ENCODE measurements around the gene GBGT1. TPM values are rescaled to one million over a fixed set of nuclear protein-coding genes. Genes with fewer than 3 reads are reported as not detected.

Gene GBGT1
- total RNA-seq, 2 donors from 2014 or later, result 2.2 to 2.3 TPM

DNA sequence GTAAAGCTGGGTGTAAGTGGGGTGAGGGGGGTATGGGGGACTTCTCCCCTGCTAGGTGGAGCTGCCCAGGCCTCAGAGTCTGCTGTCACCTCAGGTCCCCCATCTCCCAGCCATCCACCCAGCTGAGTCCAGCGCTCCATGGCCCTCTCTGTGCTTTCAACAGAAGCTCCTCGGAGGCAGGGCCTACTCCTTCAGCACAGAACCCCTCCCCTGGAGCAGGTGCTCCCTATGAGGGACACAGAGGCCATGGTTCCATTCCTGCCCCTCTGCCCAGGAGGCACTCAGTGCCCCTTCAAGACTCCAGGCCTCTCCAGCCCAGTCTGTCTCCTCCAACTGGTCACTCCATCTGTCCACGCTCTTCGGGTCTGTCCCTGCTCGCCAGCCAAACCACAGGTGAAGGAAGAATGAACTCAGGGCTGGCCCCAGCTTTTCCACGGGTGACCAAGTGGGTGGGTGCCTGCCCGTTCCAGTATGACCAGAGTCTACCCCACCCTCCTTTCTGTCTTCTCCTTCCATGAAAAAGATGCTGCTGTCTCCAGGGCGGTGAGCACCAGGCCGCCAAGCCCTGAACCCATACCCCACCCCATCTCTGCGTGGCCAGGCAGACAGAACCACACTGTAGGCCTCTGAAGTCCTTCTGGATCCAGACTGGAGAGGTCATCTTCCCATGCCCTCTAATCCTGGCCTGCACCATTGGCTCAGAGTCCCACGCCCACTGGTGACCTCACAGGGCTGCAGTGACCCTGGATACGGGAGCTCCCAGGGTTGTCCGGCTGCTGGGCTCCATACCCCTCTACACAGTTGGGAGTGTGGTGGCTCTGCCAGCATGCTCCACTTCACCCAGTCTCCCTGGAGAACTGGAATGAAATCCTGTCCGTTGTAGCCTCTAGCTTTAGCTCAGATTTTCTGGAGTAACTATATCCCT lies 11.9 kb downstream of the GBGT1 start:
- Mint-ChIP-seq H3K4me3 (peak overlapping the region; percentile 25), H3K27me3 (no peaks in the 10 kb centered on the region), H3K4me1 (peaks cover 18% of the 10 kb centered on the region), H3K27ac (no peak overlapping the region), H3K36me3 (ENCODE audit: low read depth) (no peaks in the 10 kb centered on the region)
- no peaks in the 10 kb centered on the region for H3K9me3 ChIP-seq (ENCODE audit: control insufficient read depth, low read length, poor library complexity, severe bottlenecking)
- DNase-seq, result no peak
- no peak for ATAC-seq

DNA sequence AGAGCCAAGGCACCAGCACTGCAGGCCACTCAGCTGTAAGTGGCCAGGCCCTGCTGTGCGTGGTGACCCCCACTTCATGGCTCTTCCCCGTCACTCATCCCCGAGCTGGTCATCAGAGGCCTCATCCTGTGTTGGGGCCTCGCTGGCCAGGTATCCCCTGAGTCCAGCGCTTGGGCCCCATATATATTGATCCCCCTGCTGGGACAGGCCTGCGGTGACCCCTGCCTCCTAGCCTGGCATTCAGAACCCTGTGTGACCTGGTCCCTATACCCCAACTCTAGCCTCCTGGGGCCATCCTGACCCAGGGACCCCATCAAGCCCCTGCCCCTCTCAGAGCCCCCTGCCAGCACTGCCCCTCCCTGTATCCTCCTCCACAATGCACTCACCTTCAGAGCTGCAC lies 12.7 kb downstream of the GBGT1 start:
- H3K4me1 Mint-ChIP-seq, result peaks cover 18% of the 10 kb centered on the region
- H3K36me3 Mint-ChIP-seq (ENCODE audit: low read depth), result no peaks in the 10 kb centered on the region
- H3K9me3 ChIP-seq (ENCODE audit: control insufficient read depth, low read length, poor library complexity, severe bottlenecking), result no peaks in the 10 kb centered on the region
- H3K27me3 Mint-ChIP-seq, result no peaks in the 10 kb centered on the region
- ATAC-seq (no peak), DNase-seq (no peak)
- peak overlapping the region; percentile 89 for H3K27ac Mint-ChIP-seq
- H3K4me3 Mint-ChIP-seq, result peak overlapping the region; percentile 65

DNA sequence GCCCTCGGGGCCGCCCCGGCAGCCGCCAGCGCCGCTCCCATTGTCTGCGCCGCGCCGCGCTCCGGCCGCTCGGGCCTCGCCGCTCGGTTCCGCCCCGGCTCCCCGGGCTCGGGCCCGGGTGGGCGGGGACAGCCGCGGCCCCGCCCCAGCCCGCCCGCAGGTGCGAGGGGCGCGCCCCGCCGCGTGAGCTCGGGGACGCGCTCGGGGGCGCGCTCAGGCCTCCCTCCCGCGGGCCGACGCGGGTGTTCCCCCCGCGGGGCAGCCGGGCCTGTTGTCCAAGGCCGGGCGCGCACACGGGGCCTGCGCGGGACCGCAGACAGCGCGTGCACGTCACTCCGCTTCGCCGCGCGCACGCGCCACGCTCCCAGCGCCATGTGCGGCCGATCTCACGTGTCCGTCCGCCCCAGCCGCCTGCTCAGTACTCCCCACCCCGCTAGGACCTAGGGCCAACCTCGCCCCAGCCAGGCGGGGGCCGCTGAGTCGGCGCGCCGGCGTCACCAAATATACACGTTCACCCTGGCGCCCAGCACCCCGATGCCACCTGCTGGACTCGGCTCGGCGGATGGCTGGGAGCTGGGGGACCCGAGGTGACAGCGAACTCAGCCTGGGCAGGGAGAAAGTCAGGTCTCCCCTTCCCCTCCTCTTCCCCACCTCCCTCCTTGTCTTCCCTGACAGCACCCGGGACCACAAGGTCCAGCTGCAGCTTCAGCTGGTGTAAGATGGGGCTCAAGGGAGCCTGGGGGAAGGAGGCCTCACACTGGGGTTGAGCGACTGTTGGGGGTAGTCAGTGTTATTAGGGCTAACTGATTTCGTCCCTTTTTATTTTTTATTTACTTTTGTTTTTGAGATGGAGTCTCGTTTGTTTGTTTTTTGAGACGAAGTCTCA lies 14.3 kb downstream of the GBGT1 start:
- no peaks in the 10 kb centered on the region for H3K27me3 Mint-ChIP-seq
- H3K36me3 Mint-ChIP-seq (ENCODE audit: low read depth), result no peaks in the 10 kb centered on the region
- H3K4me3 Mint-ChIP-seq, result peak overlapping the region; percentile 87
- H3K27ac Mint-ChIP-seq, result peak overlapping the region; percentile 100
- peaks cover 24% of the 10 kb centered on the region for H3K4me1 Mint-ChIP-seq
- no peaks in the 10 kb centered on the region for H3K9me3 ChIP-seq (ENCODE audit: control insufficient read depth, low read length, poor library complexity, severe bottlenecking)
- peak; percentile 60 for ATAC-seq
- DNase-seq, result peak; percentile 67 to 78 (median 74)

DNA sequence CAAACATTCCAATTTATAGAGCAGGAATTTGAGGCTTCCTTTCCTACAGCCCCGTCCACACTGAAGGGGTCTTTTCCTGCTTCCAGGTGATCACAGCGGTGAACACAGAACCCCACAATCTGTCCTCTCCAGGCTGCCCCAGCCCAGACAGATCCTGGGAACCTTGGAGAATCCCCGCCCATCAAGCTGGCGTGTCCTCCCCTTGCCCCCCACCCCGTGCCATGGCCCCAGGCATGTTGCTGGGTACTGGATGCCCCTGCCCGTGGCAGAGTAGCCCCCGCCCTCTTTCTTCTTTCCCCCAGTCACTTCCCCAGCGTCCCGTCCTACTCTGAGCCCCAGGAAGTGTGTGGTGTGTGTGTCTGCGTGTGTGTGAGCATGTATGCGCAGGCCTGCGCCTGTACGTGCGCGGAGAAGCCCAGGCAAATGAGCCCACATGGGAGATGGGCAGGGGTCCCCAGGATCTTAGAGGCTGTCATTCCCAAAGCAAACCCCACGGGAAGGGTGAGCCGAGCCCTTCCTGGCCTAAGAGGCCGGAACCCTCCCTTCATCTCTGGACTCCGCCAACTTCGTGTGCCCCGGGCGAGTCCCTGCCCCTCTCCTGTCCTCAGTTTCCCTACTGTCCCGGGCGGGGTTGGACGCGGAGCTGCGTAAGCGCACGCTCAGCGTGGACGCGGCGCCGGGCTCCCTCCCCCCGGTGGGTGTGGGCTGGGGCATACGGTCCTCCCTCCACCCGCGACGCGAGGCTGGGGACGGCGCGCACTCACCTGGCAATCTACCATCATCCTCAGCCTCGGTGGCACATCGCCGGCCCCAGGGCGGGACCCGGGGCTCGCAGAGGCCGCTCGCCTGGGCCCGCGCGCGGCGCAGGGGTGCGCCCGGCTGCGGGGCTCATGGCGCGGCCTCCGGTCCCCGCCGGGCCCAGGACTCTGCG lies 15.2 kb downstream of the GBGT1 start:
- Mint-ChIP-seq H3K36me3 (ENCODE audit: low read depth) (no peaks in the 10 kb centered on the region), H3K4me1 (peaks cover 31% of the 10 kb centered on the region), H3K4me3 (peak overlapping the region; percentile 92), H3K27ac (peak overlapping the region; percentile 100), H3K27me3 (no peaks in the 10 kb centered on the region)
- no peaks in the 10 kb centered on the region for H3K9me3 ChIP-seq (ENCODE audit: control insufficient read depth, low read length, poor library complexity, severe bottlenecking)
- DNase-seq, result peak; percentile 47 to 65 (median 65)
- ATAC-seq, result peak; percentile 51

DNA sequence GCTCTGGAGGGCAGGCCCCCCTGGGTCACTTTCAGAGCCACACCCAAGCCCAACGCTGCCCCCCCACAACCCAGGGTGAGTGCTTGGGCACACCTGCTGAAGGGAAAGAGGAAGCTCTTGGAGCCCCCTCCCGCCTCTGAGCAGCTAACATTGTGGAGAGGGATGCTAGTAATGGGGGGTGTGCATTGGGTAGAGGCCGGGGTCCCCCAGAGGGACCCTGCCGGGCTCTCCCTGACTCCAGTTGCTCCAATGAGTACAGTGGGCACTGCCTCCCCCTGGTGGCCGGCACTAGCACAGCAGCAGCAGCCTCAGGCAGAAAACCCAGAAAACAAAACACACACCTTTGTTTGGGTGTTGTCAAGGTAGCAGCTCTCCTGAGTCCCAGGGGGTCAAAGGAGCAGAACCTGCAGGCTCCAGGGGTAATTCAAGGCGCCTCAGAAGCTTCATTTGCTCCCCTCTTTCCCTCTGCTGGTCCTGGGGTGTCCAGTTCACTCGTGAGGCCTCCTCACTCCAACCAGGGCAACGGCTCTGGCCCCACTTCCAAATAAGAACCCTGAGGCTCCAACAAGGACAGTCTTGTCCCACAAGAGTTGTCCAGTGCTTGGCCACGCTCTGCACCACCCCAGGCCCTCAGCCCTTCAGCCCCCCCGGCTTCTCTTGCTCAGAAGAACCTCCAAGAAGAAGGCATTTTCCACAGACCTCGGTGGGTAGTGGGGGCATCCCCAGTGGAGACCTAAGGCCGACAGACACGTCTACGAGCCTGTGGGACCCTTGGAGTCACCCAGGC lies 16.1 kb downstream of the GBGT1 start:
- no peaks in the 10 kb centered on the region for H3K27me3 Mint-ChIP-seq
- peak; percentile 77 to 89 (median 77) for DNase-seq
- H3K4me1 Mint-ChIP-seq, result peaks cover 35% of the 10 kb centered on the region
- peak overlapping the region; percentile 92 for H3K4me3 Mint-ChIP-seq
- peak overlapping the region; percentile 100 for H3K27ac Mint-ChIP-seq
- ATAC-seq, result peak; percentile 47
- H3K36me3 Mint-ChIP-seq (ENCODE audit: low read depth), result no peaks in the 10 kb centered on the region
- no peaks in the 10 kb centered on the region for H3K9me3 ChIP-seq (ENCODE audit: control insufficient read depth, low read length, poor library complexity, severe bottlenecking)

DNA sequence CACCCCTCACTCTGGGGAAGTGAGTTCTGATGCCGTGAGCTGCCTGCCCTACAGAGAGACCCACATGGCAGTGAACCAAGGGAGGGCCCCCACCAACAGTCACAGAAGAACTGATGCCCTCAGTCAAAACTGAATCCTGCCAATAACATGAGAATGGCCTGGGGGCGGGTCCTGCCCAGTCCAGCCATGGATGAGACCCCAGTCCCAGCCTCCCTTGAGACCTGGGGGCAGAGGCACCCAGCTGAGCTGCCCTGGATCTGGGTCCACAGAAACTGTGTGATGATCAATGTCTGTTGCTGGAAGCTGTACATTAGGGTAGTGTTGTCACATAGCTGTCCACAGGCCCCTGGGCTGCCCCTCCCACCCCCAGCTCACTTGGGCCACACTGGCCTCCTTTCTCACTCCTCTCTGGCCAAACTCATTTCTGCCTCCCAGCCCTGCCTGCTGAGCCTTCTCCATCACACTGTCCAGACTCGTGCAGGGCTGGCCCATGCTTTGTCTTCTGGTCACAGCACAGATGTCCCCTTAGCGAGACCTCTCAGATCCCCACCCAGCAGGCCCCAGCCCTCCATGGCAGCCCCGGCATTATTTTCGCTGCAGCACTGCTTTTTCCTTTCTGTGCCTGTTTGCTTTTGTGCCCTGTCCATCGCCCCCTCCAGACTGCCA lies 16.8 kb downstream of the GBGT1 start:
- no peaks in the 10 kb centered on the region for H3K9me3 ChIP-seq (ENCODE audit: control insufficient read depth, low read length, poor library complexity, severe bottlenecking)
- Mint-ChIP-seq H3K36me3 (ENCODE audit: low read depth) (no peaks in the 10 kb centered on the region), H3K27me3 (no peaks in the 10 kb centered on the region), H3K4me1 (peaks cover 42% of the 10 kb centered on the region), H3K4me3 (peak overlapping the region; percentile 92), H3K27ac (peak overlapping the region; percentile 100)
- ATAC-seq, result no peak
- no peak for DNase-seq

DNA sequence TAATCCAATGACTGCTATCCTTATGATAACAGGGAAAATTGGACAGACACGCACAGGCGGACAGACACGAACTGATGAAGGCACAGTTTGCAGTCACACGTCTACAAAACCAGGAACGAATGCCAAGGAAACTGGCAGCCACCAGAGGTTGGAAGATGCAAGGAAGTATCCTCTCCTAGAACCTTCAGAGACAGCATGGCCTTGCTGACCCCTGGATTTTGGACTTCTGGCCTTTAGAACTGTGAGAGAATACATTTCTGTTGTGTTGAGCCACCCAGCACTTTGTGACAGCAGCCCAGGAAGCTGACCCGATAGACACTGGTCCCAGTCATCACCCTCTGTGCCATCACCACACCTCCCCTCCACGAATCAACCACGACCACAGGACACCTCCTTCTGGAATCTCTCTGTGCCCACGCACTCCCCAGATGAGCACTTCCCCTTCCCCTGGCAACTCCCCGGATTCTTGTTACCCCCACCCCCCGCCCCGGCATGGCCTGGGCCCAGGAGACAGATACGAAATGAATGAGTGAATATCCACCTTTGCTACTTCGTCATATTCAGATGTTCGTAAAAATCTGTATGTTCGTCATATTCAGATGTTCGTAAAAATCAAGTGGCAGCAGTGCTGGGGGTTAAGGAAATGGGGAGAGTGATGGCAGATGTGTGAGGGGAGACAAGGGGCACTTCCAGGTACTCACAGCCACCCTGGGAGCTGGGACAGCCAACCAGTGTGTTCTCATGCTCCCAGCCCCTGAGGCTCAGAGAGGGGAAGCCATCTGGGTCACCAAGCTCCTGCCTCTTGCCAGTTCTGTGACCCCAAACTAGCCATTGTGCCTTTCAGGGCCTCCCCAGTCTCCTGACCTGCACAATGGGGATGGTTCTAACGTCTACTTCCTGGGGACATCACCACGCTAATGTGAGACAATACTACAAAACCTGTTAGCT lies 18.5 kb downstream of the GBGT1 start:
- no peak for ATAC-seq
- H3K4me1 Mint-ChIP-seq, result peaks cover 50% of the 10 kb centered on the region

DNA sequence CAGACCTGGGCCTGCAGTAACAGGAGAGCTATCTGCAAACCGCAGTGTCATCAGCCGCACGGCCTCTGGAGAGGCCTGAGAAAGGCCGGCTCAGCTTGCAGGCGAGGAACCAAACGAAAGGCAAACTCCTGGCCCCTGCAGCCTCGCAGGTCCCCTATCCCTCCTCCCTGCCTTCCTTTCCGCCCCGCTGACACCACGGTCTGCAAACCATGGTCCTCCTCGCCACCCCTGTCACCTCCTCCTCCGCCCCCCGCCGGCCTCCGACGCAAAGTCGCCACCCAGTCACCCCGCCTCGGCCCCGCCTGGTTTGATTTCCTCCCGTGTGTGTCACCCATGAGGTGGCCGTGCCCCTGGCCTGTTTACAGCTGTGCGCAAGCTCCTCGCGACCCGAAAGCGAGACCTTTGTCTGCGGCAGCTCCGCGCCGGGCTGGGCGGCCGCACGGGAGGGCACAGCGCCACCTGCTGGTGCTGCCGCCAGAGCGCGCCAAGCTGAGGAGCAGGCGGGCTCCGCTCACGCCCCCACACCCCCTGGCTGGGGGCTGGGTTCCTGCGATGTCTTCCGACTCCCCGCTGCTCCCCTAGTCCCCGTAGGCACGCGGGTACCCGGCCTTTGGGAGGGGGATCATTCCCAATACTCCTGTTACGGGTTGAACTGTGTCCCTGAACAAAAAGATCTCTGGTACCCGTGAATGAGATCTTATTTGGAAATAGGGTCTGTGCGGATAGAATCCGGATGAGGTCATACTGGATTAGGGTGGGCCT lies 19.4 kb downstream of the GBGT1 start:
- Mint-ChIP-seq H3K27ac (peak overlapping the region; percentile 100), H3K36me3 (ENCODE audit: low read depth) (no peaks in the 10 kb centered on the region), H3K27me3 (no peaks in the 10 kb centered on the region), H3K4me1 (peaks cover 50% of the 10 kb centered on the region), H3K4me3 (peak overlapping the region; percentile 87)
- no peaks in the 10 kb centered on the region for H3K9me3 ChIP-seq (ENCODE audit: control insufficient read depth, low read length, poor library complexity, severe bottlenecking)
- peak; percentile 49 for ATAC-seq
- peak; percentile 86 to 88 (median 87) for DNase-seq

More for the DNA sequence above, 18.5 kb downstream of the GBGT1 start:
- Mint-ChIP-seq H3K27ac (peak overlapping the region; percentile 100), H3K27me3 (no peaks in the 10 kb centered on the region), H3K4me3 (peak overlapping the region; percentile 87), H3K36me3 (ENCODE audit: low read depth) (no peaks in the 10 kb centered on the region)
- H3K9me3 ChIP-seq (ENCODE audit: control insufficient read depth, low read length, poor library complexity, severe bottlenecking), result no peaks in the 10 kb centered on the region
- DNase-seq, result no peak

DNA sequence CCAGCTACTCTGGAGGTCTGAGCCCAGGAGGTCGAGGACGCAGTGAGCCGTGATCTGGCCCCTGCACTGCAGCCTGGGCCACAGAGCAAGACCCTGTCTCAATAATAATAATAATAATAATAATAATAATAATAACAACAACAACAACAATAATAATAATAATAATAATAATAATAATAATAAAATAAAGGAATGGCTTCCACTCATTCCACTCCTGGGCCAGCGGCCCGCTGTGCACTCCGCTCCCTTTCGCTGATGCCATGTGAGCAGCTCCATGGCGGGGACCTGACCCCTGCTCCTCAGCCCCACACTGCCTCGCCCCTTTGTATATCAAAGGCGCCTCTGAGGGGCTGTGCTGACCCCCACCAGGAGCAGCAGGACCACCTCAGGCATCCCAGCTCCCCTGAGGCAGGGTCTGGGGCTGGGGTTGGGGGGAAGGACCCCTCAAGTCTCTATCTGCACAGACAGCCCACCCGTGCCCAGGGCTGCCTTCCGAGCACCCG lies 20.0 kb downstream of the GBGT1 start:
- Mint-ChIP-seq H3K27ac (peak overlapping the region; percentile 100), H3K4me3 (peak overlapping the region; percentile 87)

More for the DNA sequence above, 20.0 kb downstream of the GBGT1 start:
- DNase-seq, result no peak
- no peaks in the 10 kb centered on the region for H3K9me3 ChIP-seq (ENCODE audit: control insufficient read depth, low read length, poor library complexity, severe bottlenecking)
- ATAC-seq, result no peak
- Mint-ChIP-seq H3K36me3 (ENCODE audit: low read depth) (no peaks in the 10 kb centered on the region), H3K4me1 (peaks cover 55% of the 10 kb centered on the region), H3K27me3 (no peaks in the 10 kb centered on the region)

Measured in T-helper 17 cell (primary cell).